ENCODE measurements around the gene PEX26. TPM values are rescaled to one million over a fixed set of nuclear protein-coding genes. Genes with fewer than 3 reads are reported as not detected.

Gene PEX26
- total RNA-seq (2022; extraction: Qiagen RNA extraction) = 9.1 to 11.3 TPM (median 10.5 TPM) in 5 replicates

GRCh38 chr22:18077639-18078328 lies at the start of gene PEX26:
Gene PEX26, plus strand, starts transcription at chr22:18077990. Its CDS starts 387 bp downstream, at chr22:18078377.

GRCh38 chr22:18110194-18110953 lies 32.6 kb downstream of the PEX26 start, which contains the start of gene TUBA8:
Gene TUBA8, plus strand, starts transcription at chr22:18110809. Its CDS starts 57 bp downstream, at chr22:18110866.

Other genes with a start within 250 kb of the PEX26 start
- 27.8 to 47.6 TPM (median 42.5 TPM) in 5 replicates for gene MICAL3, start 53.4 kb upstream of the PEX26 start, total RNA-seq (2022; extraction: Qiagen RNA extraction)
- gene TUBA8, start 32.8 kb downstream of the PEX26 start, total RNA-seq (2022; extraction: Qiagen RNA extraction) = 0.39 to 0.95 TPM (median 0.78 TPM) in 5 replicates
- gene USP18, start 72.2 kb downstream of the PEX26 start, total RNA-seq (2022; extraction: Qiagen RNA extraction) = 5.1 to 5.8 TPM (median 5.3 TPM) in 5 replicates